K562 (cell line): Measurements from ENCODE around the gene TSPAN1. TPM values are rescaled to one million over a fixed set of nuclear protein-coding genes. Genes with fewer than 3 reads are reported as not detected.

Source experiments
- ADNP ChIP-seq: fragments of 200-800 bp; sonication (Bioruptor generic); IDR thresholded peaks from 2 replicates; pipeline ENCODE4 v1.6.1; 2016; ENCODE audit warnings: missing genetic modification characterization, missing compliant biosample characterization
- BRD4 ChIP-seq: fragments of 200-600 bp; sonication (generic); IDR thresholded peaks from 2 replicates; pipeline ENCODE4 v1.6.1; 2017; ENCODE audit warnings: inconsistent platforms
- DNMT1 ChIP-seq: fragments of 450-650 bp; IDR thresholded peaks from 2 replicates; pipeline ENCODE4 v1.6.1; 2016; ENCODE audit warnings: antibody characterized with exemption, mild to moderate bottlenecking
- FOXJ3 ChIP-seq: sonication (generic); formaldehyde crosslinking; IDR thresholded peaks from 2 replicates; pipeline ENCODE4 v1.4.0; 2020; ENCODE audit warnings: mild to moderate bottlenecking, missing genetic modification reagents
- KDM5B ChIP-seq: fragments of 200-600 bp; sonication (generic); IDR thresholded peaks from 2 replicates; pipeline ENCODE4 v1.6.1; 2012; ENCODE audit warnings: low read depth, mild to moderate bottlenecking, moderate library complexity, low read length, control low read depth, inconsistent platforms; ENCODE audit not compliant: insufficient replicate concordance
- MYBL2 ChIP-seq, 2 experiments: fragments of 450-650 bp in 1 of 2; sonication (generic) in 1 of 2; formaldehyde crosslinking in 1 of 2; IDR thresholded peaks; 2 replicates each; pipeline versions ENCODE4 v1.6.1 to v1.8.1; 2017 to 2022; ENCODE audit warnings: borderline replicate concordance in 1 of 2, inconsistent platforms in 1 of 2, low read depth in 1 of 2, mild to moderate bottlenecking in 1 of 2, missing genetic modification reagents in 1 of 2, moderate library complexity in 1 of 2
- OTX1 ChIP-seq: fragments of 450-650 bp; formaldehyde crosslinking; IDR thresholded peaks from 2 replicates; pipeline ENCODE4 v1.4.0; 2022; ENCODE audit warnings: mild to moderate bottlenecking
- PHF8 ChIP-seq: fragments of 200-600 bp; sonication (generic); IDR thresholded peaks from 2 replicates; pipeline ENCODE4 v1.6.1; 2012; ENCODE audit warnings: mixed run types, mild to moderate bottlenecking, inconsistent platforms, low read length, moderate library complexity, borderline replicate concordance
- PRMT5 ChIP-seq: sonication (generic); formaldehyde crosslinking; IDR thresholded peaks from 2 replicates; pipeline ENCODE4 v1.5.0; 2020; ENCODE audit warnings: missing genetic modification reagents
- SRSF1 ChIP-seq: fragments of 200-400 bp; formaldehyde crosslinking; IDR thresholded peaks from 2 replicates; pipeline ENCODE4 v1.6.1; 2017; ENCODE audit warnings: mild to moderate bottlenecking, low read depth, low read length, moderate library complexity
- TAF15 ChIP-seq: fragments of 200-400 bp; formaldehyde crosslinking; IDR thresholded peaks from 2 replicates; pipeline ENCODE4 v1.6.1; 2017; ENCODE audit warnings: mild to moderate bottlenecking, low read depth, low read length, moderate library complexity
- TBP ChIP-seq: optimal IDR thresholded peaks from 2 replicates; pipeline ENCODE3; 2011; ENCODE audit warnings: low read depth, low read length, improper control_type of control experiment
- ZBTB7A ChIP-seq: IDR thresholded peaks from 2 replicates; pipeline ENCODE4 v1.6.1; 2011; ENCODE audit warnings: low read depth, mild to moderate bottlenecking, low read length, moderate library complexity, borderline replicate concordance; ENCODE audit not compliant: control insufficient read depth
- ZNF197 ChIP-seq: fragments of 200-800 bp; sonication (Bioruptor generic); IDR thresholded peaks from 2 replicates; pipeline ENCODE4 v1.6.1; 2016; ENCODE audit warnings: low read depth, missing genetic modification characterization, missing compliant biosample characterization
- ZNF589 ChIP-seq: fragments of 200-800 bp; sonication (Bioruptor generic); IDR thresholded peaks from 2 replicates; pipeline ENCODE4 v1.6.1; 2016; ENCODE audit warnings: low read depth, missing genetic modification characterization, missing compliant biosample characterization
- ZNF75A ChIP-seq: fragments of 450-650 bp; formaldehyde crosslinking; IDR thresholded peaks from 2 replicates; pipeline ENCODE4 v1.4.0; 2020; ENCODE audit warnings: mild to moderate bottlenecking
- polyA plus RNA-seq, 8 experiments: library from polyadenylated mRNA; depleted of rRNA in 4 of 8; stranded (reverse) in 5 of 8; unstranded in 3 of 8; fragments of >200 nt; fragmentation: Nextera tagmentation in 2 of 8; fragmentation: Illumina TruSeq in 1 of 8; extraction: Ambion mirVana in 2 of 8; extraction: Trizol in 1 of 8; gene quantifications; 2 replicates each; pipeline versions ENCODE4 v1.2.1 to v1.2.3, GENCODE V29; 2011 to 2014; ENCODE audit warnings: inconsistent platforms in 1 of 8, missing spikeins in 1 of 8
- total RNA-seq, 7 experiments: library from RNA; depleted of rRNA in 6 of 7; stranded (reverse); fragments of >200 nt in 6 of 7; fragmentation: Illumina TruSeq in 2 of 7; extraction: Trizol in 2 of 7; gene quantifications; 2 replicates each; pipeline versions ENCODE4 v1.2.1 to v1.2.3, GENCODE V29; 2011 to 2021; ENCODE audit warnings: low replicate concordance in 1 of 7
- TF ChIP-seq, protein P1 (sequence below): fragments of 250-450 bp; sonication (Bioruptor Pico); IDR thresholded peaks from 2 replicates; pipeline ENCODE4 v1.8.0; 2021; ENCODE audit warnings: borderline replicate concordance, mild to moderate bottlenecking, moderate library complexity; ENCODE audit not compliant: poor library complexity, severe bottlenecking
- TF ChIP-seq, protein P2 (sequence below): sonication (generic); formaldehyde crosslinking; IDR thresholded peaks from 2 replicates; pipeline ENCODE4 v1.5.0; 2020; ENCODE audit warnings: missing genetic modification reagents
- TF ChIP-seq, protein P3 (sequence below): fragments of 250-450 bp; sonication (Bioruptor Pico); IDR thresholded peaks from 2 replicates; pipeline ENCODE4 v1.9.0; 2021; ENCODE audit warnings: mild to moderate bottlenecking, inconsistent platforms
- TF ChIP-seq, protein P4 (sequence below): fragments of 450-650 bp; IDR thresholded peaks from 2 replicates; pipeline ENCODE4 v1.6.1; 2016; ENCODE audit warnings: low read depth, mild to moderate bottlenecking, moderate library complexity
- TF ChIP-seq, protein P5 (sequence below): fragments of 450-650 bp; formaldehyde crosslinking; IDR thresholded peaks from 2 replicates; pipeline ENCODE4 v1.4.0; 2022; ENCODE audit warnings: missing genetic modification characterization

The TSPAN1 gene
- total and polyA plus RNA-seq, 9 of the 15 experiments (the other 6 are each of a cell fraction or from before 2014, with no cell fraction given) = 0.58 TPM; not detected in 8

DNA sequence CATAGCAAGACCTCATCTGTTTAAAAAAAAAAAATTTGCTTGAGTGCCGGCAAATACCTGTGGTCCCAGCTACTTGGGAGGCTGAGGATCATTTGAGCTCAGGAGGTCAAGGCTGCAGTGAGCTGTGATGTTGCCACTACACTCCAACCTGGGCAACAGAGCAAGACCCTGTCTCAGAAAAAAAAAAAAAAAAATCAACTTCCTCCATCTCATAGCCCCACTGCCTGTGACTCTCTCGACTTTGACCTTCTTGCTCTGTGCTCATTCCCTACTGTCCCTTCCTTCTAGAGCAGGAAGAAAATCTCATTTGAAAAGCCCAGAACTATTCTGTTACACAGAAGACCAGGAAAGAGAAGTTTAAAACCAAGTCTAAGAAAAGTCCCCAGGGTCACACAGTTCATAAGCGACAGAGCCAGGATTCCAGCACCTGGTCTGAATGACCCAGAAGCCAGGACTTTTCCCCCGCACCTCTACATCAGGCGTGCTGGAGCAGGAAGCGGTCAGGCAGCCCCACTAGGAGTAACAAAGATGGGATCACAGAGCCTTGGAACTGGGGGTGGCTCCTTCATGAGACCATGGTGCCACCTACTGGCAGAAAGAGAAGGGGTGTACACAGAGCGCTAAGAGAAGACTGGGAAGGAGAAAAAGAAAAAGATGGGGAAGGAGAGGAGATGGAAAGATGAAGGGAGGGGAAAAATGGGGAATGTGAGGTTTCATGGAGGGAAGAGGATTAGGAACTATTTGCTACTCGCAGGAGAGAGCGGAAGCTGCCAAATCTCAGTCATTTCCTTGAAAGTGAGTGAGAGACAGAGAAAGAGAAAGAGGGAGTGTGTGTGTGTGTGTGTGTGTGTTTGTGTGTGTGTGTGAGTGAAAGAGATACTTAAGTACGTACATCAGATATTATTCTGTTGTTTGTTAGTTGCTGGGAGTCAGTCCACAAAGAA lies 4.5 kb downstream of the TSPAN1 start (continued):
- peak; percentile 96 for TF ChIP-seq OTX1 (CRISPR knock-in tag)
- TF ChIP-seq DNMT1 = 0 out of 2 replicates have a peak, but pooled peaks have one; percentile 82
- TF ChIP-seq ZBTB7A = no peak
- TF ChIP-seq, protein P1, sequence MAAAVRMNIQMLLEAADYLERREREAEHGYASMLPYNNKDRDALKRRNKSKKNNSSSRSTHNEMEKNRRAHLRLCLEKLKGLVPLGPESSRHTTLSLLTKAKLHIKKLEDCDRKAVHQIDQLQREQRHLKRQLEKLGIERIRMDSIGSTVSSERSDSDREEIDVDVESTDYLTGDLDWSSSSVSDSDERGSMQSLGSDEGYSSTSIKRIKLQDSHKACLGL (CRISPR knock-in tag) = no peak
- TF ChIP-seq TBP = no peak
- TF ChIP-seq FOXJ3 (CRISPR knock-in tag) = no peak
- TF ChIP-seq ZNF589 (CRISPR knock-in tag) = no peak
- TF ChIP-seq, protein P2, sequence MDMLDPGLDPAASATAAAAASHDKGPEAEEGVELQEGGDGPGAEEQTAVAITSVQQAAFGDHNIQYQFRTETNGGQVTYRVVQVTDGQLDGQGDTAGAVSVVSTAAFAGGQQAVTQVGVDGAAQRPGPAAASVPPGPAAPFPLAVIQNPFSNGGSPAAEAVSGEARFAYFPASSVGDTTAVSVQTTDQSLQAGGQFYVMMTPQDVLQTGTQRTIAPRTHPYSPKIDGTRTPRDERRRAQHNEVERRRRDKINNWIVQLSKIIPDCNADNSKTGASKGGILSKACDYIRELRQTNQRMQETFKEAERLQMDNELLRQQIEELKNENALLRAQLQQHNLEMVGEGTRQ (CRISPR knock-in tag) = no peak
- TF ChIP-seq SRSF1 = no peak
- TF ChIP-seq, protein P3, sequence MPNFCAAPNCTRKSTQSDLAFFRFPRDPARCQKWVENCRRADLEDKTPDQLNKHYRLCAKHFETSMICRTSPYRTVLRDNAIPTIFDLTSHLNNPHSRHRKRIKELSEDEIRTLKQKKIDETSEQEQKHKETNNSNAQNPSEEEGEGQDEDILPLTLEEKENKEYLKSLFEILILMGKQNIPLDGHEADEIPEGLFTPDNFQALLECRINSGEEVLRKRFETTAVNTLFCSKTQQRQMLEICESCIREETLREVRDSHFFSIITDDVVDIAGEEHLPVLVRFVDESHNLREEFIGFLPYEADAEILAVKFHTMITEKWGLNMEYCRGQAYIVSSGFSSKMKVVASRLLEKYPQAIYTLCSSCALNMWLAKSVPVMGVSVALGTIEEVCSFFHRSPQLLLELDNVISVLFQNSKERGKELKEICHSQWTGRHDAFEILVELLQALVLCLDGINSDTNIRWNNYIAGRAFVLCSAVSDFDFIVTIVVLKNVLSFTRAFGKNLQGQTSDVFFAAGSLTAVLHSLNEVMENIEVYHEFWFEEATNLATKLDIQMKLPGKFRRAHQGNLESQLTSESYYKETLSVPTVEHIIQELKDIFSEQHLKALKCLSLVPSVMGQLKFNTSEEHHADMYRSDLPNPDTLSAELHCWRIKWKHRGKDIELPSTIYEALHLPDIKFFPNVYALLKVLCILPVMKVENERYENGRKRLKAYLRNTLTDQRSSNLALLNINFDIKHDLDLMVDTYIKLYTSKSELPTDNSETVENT (CRISPR knock-in tag) = no peak
- no peak for TF ChIP-seq PHF8
- TF ChIP-seq ZNF197 = no peak; the same call in 1 of the 2 replicates
- TF ChIP-seq ZNF75A (CRISPR knock-in tag) = peak; percentile 13; the same call in 1 of the 2 replicates
- no peak for TF ChIP-seq BRD4
- TF ChIP-seq, protein P4, sequence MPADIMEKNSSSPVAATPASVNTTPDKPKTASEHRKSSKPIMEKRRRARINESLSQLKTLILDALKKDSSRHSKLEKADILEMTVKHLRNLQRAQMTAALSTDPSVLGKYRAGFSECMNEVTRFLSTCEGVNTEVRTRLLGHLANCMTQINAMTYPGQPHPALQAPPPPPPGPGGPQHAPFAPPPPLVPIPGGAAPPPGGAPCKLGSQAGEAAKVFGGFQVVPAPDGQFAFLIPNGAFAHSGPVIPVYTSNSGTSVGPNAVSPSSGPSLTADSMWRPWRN = 0 out of 2 replicates have a peak, but pooled peaks have one; percentile 10
- no peak for TF ChIP-seq ADNP (tag)
- TF ChIP-seq, protein P5, sequence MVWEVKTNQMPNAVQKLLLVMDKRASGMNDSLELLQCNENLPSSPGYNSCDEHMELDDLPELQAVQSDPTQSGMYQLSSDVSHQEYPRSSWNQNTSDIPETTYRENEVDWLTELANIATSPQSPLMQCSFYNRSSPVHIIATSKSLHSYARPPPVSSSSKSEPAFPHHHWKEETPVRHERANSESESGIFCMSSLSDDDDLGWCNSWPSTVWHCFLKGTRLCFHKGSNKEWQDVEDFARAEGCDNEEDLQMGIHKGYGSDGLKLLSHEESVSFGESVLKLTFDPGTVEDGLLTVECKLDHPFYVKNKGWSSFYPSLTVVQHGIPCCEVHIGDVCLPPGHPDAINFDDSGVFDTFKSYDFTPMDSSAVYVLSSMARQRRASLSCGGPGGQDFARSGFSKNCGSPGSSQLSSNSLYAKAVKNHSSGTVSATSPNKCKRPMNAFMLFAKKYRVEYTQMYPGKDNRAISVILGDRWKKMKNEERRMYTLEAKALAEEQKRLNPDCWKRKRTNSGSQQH (CRISPR knock-in tag) = peak; percentile 95
- TF ChIP-seq KDM5B = no peak
- TF ChIP-seq PRMT5 (CRISPR knock-in tag) = no peak
- no peak for TF ChIP-seq TAF15
- TF ChIP-seq MYBL2 (IDR thresholded peaks at IDR 0.05; ENCODE audit: low read depth) = no peak
- TF ChIP-seq MYBL2 (CRISPR knock-in tag; IDR thresholded peaks at IDR 0.05; ENCODE audit: borderline replicate concordance) = no peak
